NT2/D1 (cell line): ENCODE measurements around the gene PRODH.
"Not testable (repeated sequence)": the region's sequence is repeated elsewhere in the genome, so short reads cannot be mapped to it uniquely, and the experiment has no call there.

Source experiments
- SUZ12 ChIP-seq: IDR thresholded peaks from 2 replicates; pipeline ENCODE4 v1.6.1; 2011; ENCODE audit not compliant: insufficient read length, insufficient read depth; ENCODE audit errors: extremely low read depth
- YY1 ChIP-seq: IDR thresholded peaks from 2 replicates; pipeline ENCODE4 v1.6.1; 2011; ENCODE audit not compliant: insufficient read length, insufficient read depth
- ZNF274 ChIP-seq: IDR thresholded peaks from 2 replicates; pipeline ENCODE4 v1.6.1; 2011; ENCODE audit warnings: mild to moderate bottlenecking, low read depth, low read length

- TF ChIP-seq ZNF274, YY1, SUZ12: not testable (repeated sequence)
Observed at GRCh38 chr22:18972029-18972428, 35.9 kb upstream of the PRODH start.
